ENCODE measurements around the gene EPHA8.

EPHA8 gene

DNA sequence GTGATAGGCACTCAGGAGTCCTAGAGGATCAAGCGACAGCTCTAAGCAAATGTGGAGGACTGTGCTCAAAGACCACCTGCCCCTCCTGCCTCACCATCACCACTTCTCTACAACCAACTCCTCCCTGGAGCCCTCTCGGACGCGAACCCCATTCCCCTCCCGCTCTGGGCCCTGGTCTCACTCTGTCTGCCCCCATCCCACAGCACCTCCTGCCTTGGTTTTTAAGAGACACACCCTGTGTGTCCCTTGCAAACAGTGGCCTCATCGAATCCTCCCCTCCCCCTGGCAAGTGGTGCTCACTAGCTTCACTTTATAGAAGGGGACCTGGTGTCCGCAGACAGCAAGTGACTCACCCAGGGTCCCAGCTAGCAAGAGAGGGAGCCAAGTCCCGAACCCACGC lies 28.8 kb downstream of the EPHA8 start:
- H2AK5ac ChIP-seq (ENCODE audit: low read length), result no peak overlapping the region
- WGBS (ENCODE audit: extremely low coverage, insufficient coverage, insufficient read length), result no CpG with 5 or more reads among the region's 9 CpGs
- no peaks in the 10 kb centered on the region for H3K4me1 ChIP-seq (ENCODE audit: control insufficient read depth in 1 of 2, insufficient read depth in 2 of 2, low read length in 2 of 2)
- H3K4ac ChIP-seq (ENCODE audit: low read depth, low read length), result no peak overlapping the region
- H4K12ac ChIP-seq (ENCODE audit: low read depth, low read length), result no peak overlapping the region
- DNase-seq, result no peak
- H3K79me1 ChIP-seq (ENCODE audit: low read length), result no peaks in the 10 kb centered on the region
- no peak overlapping the region for H3K27ac ChIP-seq (ENCODE audit: low read depth, low read length)
- no peak overlapping the region for H2BK120ac ChIP-seq (ENCODE audit: insufficient read depth, low read length, poor library complexity)
- H3K18ac ChIP-seq (ENCODE audit: low read length), result no peak overlapping the region
- H2BK12ac ChIP-seq (ENCODE audit: low read length), result no peak overlapping the region
- no peak overlapping the region for H4K91ac ChIP-seq (ENCODE audit: low read depth, low read length)
- H2AFZ ChIP-seq (ENCODE audit: insufficient read depth, low read length, poor library complexity), result no peak overlapping the region
- H3K9me3 ChIP-seq (ENCODE audit: insufficient read depth, low read depth, low read length), result peaks cover 5% of the 10 kb centered on the region
- H2BK5ac ChIP-seq (ENCODE audit: low read depth, low read length, poor library complexity), result no peak overlapping the region
- H3K36me3 ChIP-seq (ENCODE audit: control insufficient read depth in 1 of 2, insufficient read depth in 2 of 2, low read length in 2 of 2), result no peaks in the 10 kb centered on the region
- H3K9ac ChIP-seq (ENCODE audit: low read length), result no peak overlapping the region
- H3K14ac ChIP-seq (ENCODE audit: low read length), result no peak overlapping the region
- H3K79me2 ChIP-seq (ENCODE audit: control insufficient read depth, insufficient read depth, low read length, poor library complexity), result no peaks in the 10 kb centered on the region
- H3K27me3 ChIP-seq (ENCODE audit: insufficient read depth, low read length), result peaks cover 2% of the 10 kb centered on the region
- H4K8ac ChIP-seq (ENCODE audit: low read depth, low read length), result no peak overlapping the region
- no peak overlapping the region for H3K4me3 ChIP-seq (ENCODE audit: low read depth, low read length)
- no peak overlapping the region for H3K23ac ChIP-seq (ENCODE audit: low read length)
- no peak overlapping the region for H3K4me2 ChIP-seq (ENCODE audit: low read length)

DNA sequence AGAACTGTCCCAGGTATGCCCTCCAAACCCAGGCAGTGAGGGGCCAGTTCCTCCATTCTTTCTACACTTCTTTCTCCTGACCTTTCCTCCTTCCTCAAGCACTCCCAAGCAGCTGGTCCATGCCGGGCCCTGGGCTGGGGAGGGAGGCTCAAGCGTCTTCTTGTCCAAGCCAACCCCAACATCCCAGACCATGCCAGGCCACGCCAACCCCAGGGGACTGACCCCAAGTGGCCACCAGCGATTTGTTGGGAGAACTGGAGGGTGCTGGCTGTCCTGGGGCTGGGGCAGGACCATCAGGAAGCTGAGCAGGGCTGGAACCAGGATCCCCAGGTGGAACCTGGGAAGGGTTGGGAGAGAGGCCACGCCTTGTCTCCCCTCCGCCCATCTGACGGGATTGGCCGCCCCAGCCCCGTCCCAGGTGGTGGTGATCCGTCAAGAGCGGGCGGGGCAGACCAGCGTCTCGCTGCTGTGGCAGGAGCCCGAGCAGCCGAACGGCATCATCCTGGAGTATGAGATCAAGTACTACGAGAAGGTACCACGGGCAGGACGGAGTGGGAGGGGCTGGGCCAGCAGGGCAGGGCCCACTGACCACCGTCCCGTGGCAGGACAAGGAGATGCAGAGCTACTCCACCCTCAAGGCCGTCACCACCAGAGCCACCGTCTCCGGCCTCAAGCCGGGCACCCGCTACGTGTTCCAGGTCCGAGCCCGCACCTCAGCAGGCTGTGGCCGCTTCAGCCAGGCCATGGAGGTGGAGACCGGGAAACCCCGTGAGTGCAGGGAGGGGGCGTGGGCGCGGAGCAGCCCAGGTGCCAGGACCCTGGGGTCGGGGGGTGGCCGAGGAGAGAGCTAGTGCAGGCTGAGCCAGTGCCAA lies 29.9 kb downstream of the EPHA8 start:
- Histone ChIP-seq H3K4ac (ENCODE audit: low read depth, low read length) (no peak overlapping the region), H2BK12ac (ENCODE audit: low read length) (no peak overlapping the region), H3K27ac (ENCODE audit: low read depth, low read length) (no peak overlapping the region), H3K4me2 (ENCODE audit: low read length) (no peak overlapping the region), H2BK120ac (ENCODE audit: insufficient read depth, low read length, poor library complexity) (no peak overlapping the region), H3K79me1 (ENCODE audit: low read length) (no peaks in the 10 kb centered on the region), H3K9me3 (ENCODE audit: insufficient read depth, low read depth, low read length) (peaks cover 5% of the 10 kb centered on the region), H3K9ac (ENCODE audit: low read length) (no peak overlapping the region), H2BK5ac (ENCODE audit: low read depth, low read length, poor library complexity) (no peak overlapping the region), H3K18ac (ENCODE audit: low read length) (no peak overlapping the region), H3K4me3 (ENCODE audit: low read depth, low read length) (no peak overlapping the region), H4K91ac (ENCODE audit: low read depth, low read length) (no peak overlapping the region), H3K27me3 (ENCODE audit: insufficient read depth, low read length) (peaks cover 2% of the 10 kb centered on the region), H2AK5ac (ENCODE audit: low read length) (no peak overlapping the region), H3K14ac (ENCODE audit: low read length) (no peak overlapping the region), H3K79me2 (ENCODE audit: control insufficient read depth, insufficient read depth, low read length, poor library complexity) (no peaks in the 10 kb centered on the region), H4K8ac (ENCODE audit: low read depth, low read length) (no peak overlapping the region), H2AFZ (ENCODE audit: insufficient read depth, low read length, poor library complexity) (no peak overlapping the region), H3K23ac (ENCODE audit: low read length) (no peak overlapping the region), H3K36me3 (ENCODE audit: control insufficient read depth in 1 of 2, insufficient read depth in 2 of 2, low read length in 2 of 2) (no peaks in the 10 kb centered on the region), H3K4me1 (ENCODE audit: control insufficient read depth in 1 of 2, insufficient read depth in 2 of 2, low read length in 2 of 2) (no peaks in the 10 kb centered on the region), H4K12ac (ENCODE audit: low read depth, low read length) (no peak overlapping the region)
- no peak for DNase-seq
- no CpG with 5 or more reads among the region's 38 CpGs for WGBS (ENCODE audit: extremely low coverage, insufficient coverage, insufficient read length)

DNA sequence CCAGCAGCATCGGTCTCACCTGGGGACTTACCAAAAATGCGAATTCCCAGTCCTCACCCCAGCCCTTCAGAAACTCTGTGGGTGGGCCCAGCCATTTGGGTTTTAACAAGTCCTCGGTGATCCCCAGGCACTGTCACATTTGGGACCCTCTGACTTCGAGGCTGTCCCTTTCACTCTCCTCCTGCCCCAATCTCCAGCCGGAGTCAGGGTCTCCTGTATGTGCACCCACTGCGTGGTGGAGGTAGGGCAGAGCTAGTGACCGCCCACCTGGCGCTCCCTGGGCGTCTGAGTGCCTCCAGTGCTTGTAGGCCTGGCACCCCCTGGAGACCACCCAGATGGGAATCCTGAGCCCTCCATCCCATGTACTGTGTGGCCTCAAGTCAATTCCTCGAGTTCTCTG lies 31.1 kb downstream of the EPHA8 start:
- Histone ChIP-seq H3K4me3 (ENCODE audit: low read depth, low read length) (no peak overlapping the region), H4K12ac (ENCODE audit: low read depth, low read length) (no peak overlapping the region), H4K91ac (ENCODE audit: low read depth, low read length) (no peak overlapping the region), H3K36me3 (ENCODE audit: control insufficient read depth in 1 of 2, insufficient read depth in 2 of 2, low read length in 2 of 2) (no peaks in the 10 kb centered on the region), H3K9ac (ENCODE audit: low read length) (no peak overlapping the region), H3K79me1 (ENCODE audit: low read length) (no peaks in the 10 kb centered on the region), H3K4ac (ENCODE audit: low read depth, low read length) (no peak overlapping the region), H2AFZ (ENCODE audit: insufficient read depth, low read length, poor library complexity) (no peak overlapping the region), H3K79me2 (ENCODE audit: control insufficient read depth, insufficient read depth, low read length, poor library complexity) (no peaks in the 10 kb centered on the region), H3K9me3 (ENCODE audit: insufficient read depth, low read depth, low read length) (peaks cover 5% of the 10 kb centered on the region), H2BK120ac (ENCODE audit: insufficient read depth, low read length, poor library complexity) (no peak overlapping the region), H3K4me2 (ENCODE audit: low read length) (no peak overlapping the region), H2BK12ac (ENCODE audit: low read length) (no peak overlapping the region), H3K18ac (ENCODE audit: low read length) (no peak overlapping the region), H4K8ac (ENCODE audit: low read depth, low read length) (no peak overlapping the region), H2AK5ac (ENCODE audit: low read length) (no peak overlapping the region), H3K23ac (ENCODE audit: low read length) (no peak overlapping the region), H3K27ac (ENCODE audit: low read depth, low read length) (no peak overlapping the region), H3K4me1 (ENCODE audit: control insufficient read depth in 1 of 2, insufficient read depth in 2 of 2, low read length in 2 of 2) (no peaks in the 10 kb centered on the region), H3K14ac (ENCODE audit: low read length) (no peak overlapping the region), H2BK5ac (ENCODE audit: low read depth, low read length, poor library complexity) (no peak overlapping the region), H3K27me3 (ENCODE audit: insufficient read depth, low read length) (peaks cover 2% of the 10 kb centered on the region)
- WGBS (ENCODE audit: extremely low coverage, insufficient coverage, insufficient read length), result no CpG with 5 or more reads among the region's 10 CpGs
- DNase-seq, result no peak

DNA sequence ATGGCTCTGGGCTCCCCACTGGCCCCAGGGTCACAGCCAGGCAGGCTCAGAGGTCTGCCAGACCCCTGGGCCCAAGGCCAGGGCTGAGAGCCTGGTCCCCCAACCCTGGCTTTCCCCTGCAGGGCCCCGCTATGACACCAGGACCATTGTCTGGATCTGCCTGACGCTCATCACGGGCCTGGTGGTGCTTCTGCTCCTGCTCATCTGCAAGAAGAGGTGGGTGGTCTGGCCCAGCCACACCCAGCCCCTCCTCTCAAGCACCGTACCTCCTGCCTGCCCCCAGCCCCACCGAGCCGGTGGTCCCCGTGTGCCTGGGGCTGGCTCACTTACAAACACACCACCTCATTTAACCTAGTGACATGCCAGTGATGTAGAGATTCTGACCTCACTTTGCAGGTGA lies 31.8 kb downstream of the EPHA8 start:
- Histone ChIP-seq H3K9ac (ENCODE audit: low read length) (no peak overlapping the region), H3K79me1 (ENCODE audit: low read length) (no peaks in the 10 kb centered on the region), H3K9me3 (ENCODE audit: insufficient read depth, low read depth, low read length) (peaks cover 5% of the 10 kb centered on the region), H2AK5ac (ENCODE audit: low read length) (no peak overlapping the region), H4K12ac (ENCODE audit: low read depth, low read length) (no peak overlapping the region), H3K4me3 (ENCODE audit: low read depth, low read length) (no peak overlapping the region), H3K79me2 (ENCODE audit: control insufficient read depth, insufficient read depth, low read length, poor library complexity) (no peaks in the 10 kb centered on the region), H3K14ac (ENCODE audit: low read length) (no peak overlapping the region), H3K27me3 (ENCODE audit: insufficient read depth, low read length) (peaks cover 2% of the 10 kb centered on the region), H3K4ac (ENCODE audit: low read depth, low read length) (no peak overlapping the region), H4K8ac (ENCODE audit: low read depth, low read length) (no peak overlapping the region), H3K18ac (ENCODE audit: low read length) (no peak overlapping the region), H3K36me3 (ENCODE audit: control insufficient read depth in 1 of 2, insufficient read depth in 2 of 2, low read length in 2 of 2) (no peaks in the 10 kb centered on the region), H3K27ac (ENCODE audit: low read depth, low read length) (no peak overlapping the region), H3K23ac (ENCODE audit: low read length) (no peak overlapping the region), H2AFZ (ENCODE audit: insufficient read depth, low read length, poor library complexity) (no peak overlapping the region), H3K4me2 (ENCODE audit: low read length) (no peak overlapping the region), H2BK12ac (ENCODE audit: low read length) (no peak overlapping the region), H3K4me1 (ENCODE audit: control insufficient read depth in 1 of 2, insufficient read depth in 2 of 2, low read length in 2 of 2) (no peaks in the 10 kb centered on the region), H2BK5ac (ENCODE audit: low read depth, low read length, poor library complexity) (no peak overlapping the region), H4K91ac (ENCODE audit: low read depth, low read length) (no peak overlapping the region), H2BK120ac (ENCODE audit: insufficient read depth, low read length, poor library complexity) (no peak overlapping the region)
- WGBS (ENCODE audit: extremely low coverage, insufficient coverage, insufficient read length), result no CpG with 5 or more reads among the region's 7 CpGs
- no peak for DNase-seq
